Kidney capillary endothelial cell (primary cell): ENCODE data around the gene SPRING1.
"Not testable (repeated sequence)": the region's sequence is repeated elsewhere in the genome, so short reads cannot be mapped to it uniquely, and the experiment has no call there.

Experiments
- DNase-seq: peaks from one replicate; pipeline ENCODE4 v3.0.0-alpha.2; 2018; ENCODE audit warnings: low spot score

SPRING1 gene

GRCh38 chr12:116737774-116738657 lies at the start of gene SPRING1, which contains the start of gene RNFT2:
Gene SPRING1, minus strand, starts transcription at chr12:116738069. Its CDS starts 169 bp downstream, at chr12:116737900.
Gene RNFT2, plus strand, starts transcription at chr12:116738315. Its CDS starts 2,183 bp downstream, at chr12:116740498.
- peak; percentile 98 for DNase-seq

GRCh38 chr12:116784238-116784612 lies 46.4 kb upstream of the SPRING1 start:
- no peak for DNase-seq

- DNase-seq: no peak
These were observed 45.8 kb upstream of the SPRING1 start for GRCh38 chr12:116783525-116784237.

- DNase-seq: no peak
These were observed 43.1 kb upstream of the SPRING1 start for GRCh38 chr12:116780942-116781341.

- no peak for DNase-seq
These were observed 41.7 kb upstream of the SPRING1 start for GRCh38 chr12:116779597-116779996.

GRCh38 chr12:116777245-116777644 lies 39.4 kb upstream of the SPRING1 start:
- DNase-seq: no peak

- DNase-seq: no peak
These were observed 36.2 kb upstream of the SPRING1 start for GRCh38 chr12:116774020-116774419.

GRCh38 chr12:116773276-116773731 lies 35.4 kb upstream of the SPRING1 start:
- DNase-seq: peak; percentile 26

GRCh38 chr12:116771651-116772050 lies 33.8 kb upstream of the SPRING1 start:
- no peak for DNase-seq

GRCh38 chr12:116766746-116767145 lies 28.9 kb upstream of the SPRING1 start:
- DNase-seq: no peak

- DNase-seq: no peak
These were observed 28.4 kb upstream of the SPRING1 start for GRCh38 chr12:116766285-116766684.

- DNase-seq: no peak
These were observed 27.4 kb upstream of the SPRING1 start for GRCh38 chr12:116765271-116765670.

GRCh38 chr12:116761499-116761898 lies 23.6 kb upstream of the SPRING1 start:
- DNase-seq: no peak

- no peak for DNase-seq
These were observed 22.8 kb upstream of the SPRING1 start for GRCh38 chr12:116760622-116761020.

- DNase-seq: no peak
These were observed 22.1 kb upstream of the SPRING1 start for GRCh38 chr12:116759783-116760621.

- not testable (repeated sequence) for DNase-seq
These were observed 16.9 kb upstream of the SPRING1 start for GRCh38 chr12:116754783-116755182.

GRCh38 chr12:116754097-116754496 lies 16.2 kb upstream of the SPRING1 start:
- not testable (repeated sequence) for DNase-seq

GRCh38 chr12:116750298-116750697 lies 12.4 kb upstream of the SPRING1 start:
- no peak for DNase-seq

- DNase-seq: no peak
These were observed 12.0 kb upstream of the SPRING1 start for GRCh38 chr12:116749884-116750283.

- DNase-seq: no peak
These were observed 7.7 kb upstream of the SPRING1 start for GRCh38 chr12:116745554-116745953.

- no peak for DNase-seq
These were observed 6.9 kb upstream of the SPRING1 start for GRCh38 chr12:116744766-116745165.

GRCh38 chr12:116742787-116743186 lies 4.9 kb upstream of the SPRING1 start:
- DNase-seq: not testable (repeated sequence)
